Activated CD4-positive, alpha-beta T cell treated with anti-CD3 and anti-CD28 coated beads, Interleukin-10, Interleukin-2, amounts not matched to agents 100 ng/mL and 50 ng/mL, durations not matched to agents 16 hours and 8 hours (primary cell): Measurements from ENCODE around the gene DEPDC1.
"Not testable (repeated sequence)": the region's sequence is repeated elsewhere in the genome, so short reads cannot be mapped to it uniquely, and the experiment has no call there.

ENCODE experiments used
- DNase-seq: peaks from one replicate; pipeline ENCODE4 v3.0.0-alpha.2; 2020

Gene DEPDC1

GRCh38 chr1:68476626-68477025 lies 20.3 kb downstream of the DEPDC1 start:
- not testable (repeated sequence) for DNase-seq

GRCh38 chr1:68473060-68473459 lies 23.8 kb downstream of the DEPDC1 start:
- DNase-seq: no peak

GRCh38 chr1:68470388-68470970 lies 26.4 kb downstream of the DEPDC1 start:
- DNase-seq: no peak

GRCh38 chr1:68464891-68465290 lies 32.0 kb downstream of the DEPDC1 start:
- DNase-seq: no peak

- no peak for DNase-seq
These were observed 35.9 kb downstream of the DEPDC1 start for GRCh38 chr1:68460935-68461334.

GRCh38 chr1:68459796-68460195 lies 37.1 kb downstream of the DEPDC1 start:
- DNase-seq: no peak

- no peak for DNase-seq
These were observed 37.8 kb downstream of the DEPDC1 start for GRCh38 chr1:68459091-68459490.

GRCh38 chr1:68456202-68456601 lies 40.7 kb downstream of the DEPDC1 start:
- DNase-seq: no peak

- no peak for DNase-seq
These were observed 42.3 kb downstream of the DEPDC1 start for GRCh38 chr1:68454534-68454933.

GRCh38 chr1:68453060-68453670 lies 43.7 kb downstream of the DEPDC1 start:
- no peak for DNase-seq

GRCh38 chr1:68449901-68450300 lies 47.0 kb downstream of the DEPDC1 start, which contains the start of gene RPE65:
RPE65 (minus strand) TSS chr1:68449954; CDS start chr1:68449905, 49 bp downstream.
- no peak for DNase-seq

- no peak for DNase-seq
These were observed 48.5 kb downstream of the DEPDC1 start for GRCh38 chr1:68448365-68448764.

GRCh38 chr1:68445709-68446108 lies 51.2 kb downstream of the DEPDC1 start:
- no peak for DNase-seq

- DNase-seq: peak; percentile 54
These were observed 53.9 kb downstream of the DEPDC1 start for GRCh38 chr1:68442822-68443556.

GRCh38 chr1:68442006-68442405 lies 54.9 kb downstream of the DEPDC1 start:
- no peak for DNase-seq

GRCh38 chr1:68438310-68438709 lies 58.6 kb downstream of the DEPDC1 start:
- DNase-seq: no peak

GRCh38 chr1:68433395-68433794 lies 63.5 kb downstream of the DEPDC1 start:
- no peak for DNase-seq

GRCh38 chr1:68431076-68431475 lies 65.8 kb downstream of the DEPDC1 start:
- DNase-seq: no peak

- DNase-seq: no peak
These were observed 67.6 kb downstream of the DEPDC1 start for GRCh38 chr1:68429233-68429808.

GRCh38 chr1:68426594-68426993 lies 70.3 kb downstream of the DEPDC1 start:
- DNase-seq: no peak
